SU-DHL-6 (cell line): ENCODE data around the gene ACADSB.

Source experiments
- H2AFZ ChIP-seq: fragments of 200-600 bp; sonication (generic); 2 replicates; pipeline ENCODE4 v1.6.1; 2014; ENCODE audit warnings: low read depth, mild to moderate bottlenecking, moderate library complexity, mixed read lengths, antibody characterized with exemption, low read length; ENCODE audit not compliant: severe bottlenecking
- H3F3A ChIP-seq: fragments of 200-600 bp; shearing (Covaris generic); 2 replicates; pipeline ENCODE4 v1.6.0; 2016; ENCODE audit warnings: antibody characterized with exemption, mild to moderate bottlenecking; ENCODE audit not compliant: insufficient read depth
- H3K27ac ChIP-seq: fragments of 200-600 bp; sonication (generic); 2 replicates; pipeline ENCODE4 v1.5.1; 2016; ENCODE audit warnings: low read depth, mild to moderate bottlenecking, low read length, moderate library complexity, mixed read lengths
- H3K27me3 ChIP-seq: fragments of 200-600 bp; sonication (generic), shearing (Covaris generic); 2 replicates; pipeline ENCODE4 v1.6.0; 2014; ENCODE audit warnings: mild to moderate bottlenecking, low read length
- H3K36me3 ChIP-seq: fragments of 200-600 bp; sonication (generic); 2 replicates; pipeline ENCODE4 v1.6.1; 2014; ENCODE audit warnings: mild to moderate bottlenecking, low read length, mixed read lengths
- H3K4me2 ChIP-seq: fragments of 300-600, 200-600 bp; shearing (Covaris generic), sonication (generic); 2 replicates; pipeline ENCODE4 v1.6.0; 2014; ENCODE audit warnings: low read length, low read depth, mild to moderate bottlenecking; ENCODE audit not compliant: poor library complexity, severe bottlenecking
- H3K4me3 ChIP-seq: fragments of 200-600 bp; sonication (generic); 2 replicates; pipeline ENCODE4 v1.5.1; 2014; ENCODE audit warnings: antibody characterized with exemption, low read length, mild to moderate bottlenecking, mixed read lengths; ENCODE audit not compliant: insufficient read depth, poor library complexity, severe bottlenecking
- H3K79me2 ChIP-seq: fragments of 200-600 bp; sonication (generic); 2 replicates; pipeline ENCODE4 v1.6.1; 2014; ENCODE audit warnings: mild to moderate bottlenecking, low read length, moderate library complexity; ENCODE audit not compliant: insufficient read depth
- H3K9ac ChIP-seq: fragments of 200-600 bp; sonication (generic); 2 replicates; pipeline ENCODE4 v1.7.0; 2014; ENCODE audit warnings: mild to moderate bottlenecking, low read length
- H3K9me2 ChIP-seq: fragments of 200-600 bp; sonication (generic); replicated peaks from 2 replicates; pipeline ENCODE4 v1.6.1; 2014; ENCODE audit warnings: low read length; ENCODE audit not compliant: insufficient read depth
- H3K9me3 ChIP-seq: fragments of 200-600 bp; sonication (generic); 2 replicates; pipeline ENCODE4 v1.6.1; 2014; ENCODE audit warnings: low read length, mixed read lengths; ENCODE audit not compliant: insufficient read depth
- H4K20me1 ChIP-seq: fragments of 200-600 bp; sonication (generic); 2 replicates; pipeline ENCODE4 v1.6.1; 2014; ENCODE audit warnings: low read depth, mild to moderate bottlenecking, antibody characterized with exemption, low read length, moderate library complexity, mixed read lengths
- EZH2phosphoT487 ChIP-seq: fragments of 200-600 bp; sonication (generic), shearing (Covaris generic); conservative IDR thresholded peaks from 2 replicates; pipeline ENCODE4 v1.6.1; 2018; ENCODE audit warnings: mild to moderate bottlenecking, antibody characterized with exemption, low read length, moderate library complexity, mixed read lengths
- TF ChIP-seq, protein P1 (sequence below): fragments of 200-600 bp; sonication (generic); IDR thresholded peaks from one replicate; pipeline ENCODE4 v1.5.1; 2017; ENCODE audit warnings: antibody characterized with exemption, mild to moderate bottlenecking, low read length, moderate library complexity; ENCODE audit not compliant: insufficient read depth, poor library complexity, severe bottlenecking

Gene ACADSB

DNA sequence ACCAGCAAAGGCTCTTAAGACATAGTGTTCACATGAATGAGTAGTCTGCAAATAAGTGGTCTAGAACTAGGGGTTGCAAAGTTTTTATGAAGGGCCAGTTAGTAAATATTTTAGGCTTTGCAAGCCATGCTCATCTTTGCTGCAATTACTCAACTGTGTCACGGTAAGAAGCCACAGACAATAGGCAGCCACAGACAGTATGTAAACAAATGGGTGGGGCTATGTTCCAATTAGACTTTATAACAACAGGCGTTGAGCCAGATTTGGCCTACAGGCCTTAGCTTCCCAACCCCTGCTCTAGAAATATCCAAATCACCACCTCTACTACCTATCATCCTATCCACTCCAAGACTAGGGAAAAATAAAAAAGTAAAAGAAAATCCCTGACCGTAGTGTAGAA is 9.5 kb upstream of the ACADSB start:
- H3K36me3 ChIP-seq = peaks cover 11% of the 10 kb centered on the region
- H3K79me2 ChIP-seq = peaks cover 57% of the 10 kb centered on the region
- H2AFZ ChIP-seq = no peak overlapping the region
- no peaks in the 10 kb centered on the region for H3K9me3 ChIP-seq
- H4K20me1 ChIP-seq = 0 out of 2 replicates have a peak, but pooled peaks cover 4% of the 10 kb centered on the region
- no peak overlapping the region for H3K4me3 ChIP-seq
- no peaks in the 10 kb centered on the region for H3K27me3 ChIP-seq
- H3K4me2 ChIP-seq = no peak overlapping the region
- TF ChIP-seq, protein P1, sequence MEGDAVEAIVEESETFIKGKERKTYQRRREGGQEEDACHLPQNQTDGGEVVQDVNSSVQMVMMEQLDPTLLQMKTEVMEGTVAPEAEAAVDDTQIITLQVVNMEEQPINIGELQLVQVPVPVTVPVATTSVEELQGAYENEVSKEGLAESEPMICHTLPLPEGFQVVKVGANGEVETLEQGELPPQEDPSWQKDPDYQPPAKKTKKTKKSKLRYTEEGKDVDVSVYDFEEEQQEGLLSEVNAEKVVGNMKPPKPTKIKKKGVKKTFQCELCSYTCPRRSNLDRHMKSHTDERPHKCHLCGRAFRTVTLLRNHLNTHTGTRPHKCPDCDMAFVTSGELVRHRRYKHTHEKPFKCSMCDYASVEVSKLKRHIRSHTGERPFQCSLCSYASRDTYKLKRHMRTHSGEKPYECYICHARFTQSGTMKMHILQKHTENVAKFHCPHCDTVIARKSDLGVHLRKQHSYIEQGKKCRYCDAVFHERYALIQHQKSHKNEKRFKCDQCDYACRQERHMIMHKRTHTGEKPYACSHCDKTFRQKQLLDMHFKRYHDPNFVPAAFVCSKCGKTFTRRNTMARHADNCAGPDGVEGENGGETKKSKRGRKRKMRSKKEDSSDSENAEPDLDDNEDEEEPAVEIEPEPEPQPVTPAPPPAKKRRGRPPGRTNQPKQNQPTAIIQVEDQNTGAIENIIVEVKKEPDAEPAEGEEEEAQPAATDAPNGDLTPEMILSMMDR = no peak
- TF ChIP-seq EZH2phosphoT487 = no peak
- H3K9me2 ChIP-seq = no peaks in the 10 kb centered on the region
- no peak overlapping the region for H3K9ac ChIP-seq
- no peak overlapping the region for H3K27ac ChIP-seq
- 0 out of 2 replicates have a peak, but pooled peaks cover 5% of the 10 kb centered on the region for H3F3A ChIP-seq

DNA sequence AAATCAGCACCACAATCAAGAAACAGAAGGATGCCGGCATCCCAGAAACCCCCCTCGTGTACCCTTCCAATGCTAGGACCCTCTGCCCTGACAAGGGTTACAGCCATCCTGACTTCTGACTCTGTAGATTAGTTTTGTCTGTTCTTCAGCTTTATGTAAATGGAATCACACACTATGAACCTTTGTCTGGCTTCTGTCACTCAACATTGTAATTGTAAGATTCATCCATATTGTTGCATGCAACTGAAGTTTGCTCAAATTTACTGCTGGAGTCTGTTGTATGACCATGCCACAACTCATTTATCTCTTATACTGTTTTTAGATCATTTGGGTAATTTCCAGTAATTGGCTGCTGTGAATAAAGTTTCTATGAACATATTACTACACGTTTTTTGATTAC is 8.7 kb upstream of the ACADSB start:
- no peaks in the 10 kb centered on the region for H3K27me3 ChIP-seq
- no peaks in the 10 kb centered on the region for H3K9me2 ChIP-seq
- H3F3A ChIP-seq = 0 out of 2 replicates have a peak, but pooled peaks cover 5% of the 10 kb centered on the region
- no peak overlapping the region for H3K9ac ChIP-seq
- no peak overlapping the region for H3K4me2 ChIP-seq
- no peak overlapping the region for H2AFZ ChIP-seq
- peaks cover 66% of the 10 kb centered on the region for H3K79me2 ChIP-seq
- H3K27ac ChIP-seq = no peak overlapping the region
- H3K36me3 ChIP-seq = peaks cover 13% of the 10 kb centered on the region
- no peak overlapping the region for H3K4me3 ChIP-seq
- H3K9me3 ChIP-seq = no peaks in the 10 kb centered on the region
- TF ChIP-seq, protein P1 = no peak
- 0 out of 2 replicates have a peak, but pooled peaks cover 4% of the 10 kb centered on the region for H4K20me1 ChIP-seq

DNA sequence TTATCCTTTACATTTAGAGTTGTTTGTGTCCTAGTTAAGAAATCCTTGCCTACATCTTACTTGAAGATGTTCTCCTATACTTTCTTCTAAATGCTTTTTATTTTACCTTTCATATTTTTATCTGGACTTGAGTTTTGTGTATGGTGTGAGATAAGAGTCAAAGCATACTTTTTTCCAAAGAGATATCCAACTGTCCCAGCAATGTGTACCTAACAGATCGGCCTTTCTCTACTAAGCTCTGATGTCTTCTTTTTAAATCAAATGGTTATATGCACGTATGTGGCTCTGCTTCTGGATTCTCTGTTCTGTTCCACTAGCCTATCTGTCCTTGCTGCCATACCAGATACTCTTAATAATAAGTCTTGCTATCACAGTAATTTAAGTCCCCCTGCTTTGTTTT is 7.4 kb upstream of the ACADSB start:
- 0 out of 2 replicates have a peak, but pooled peaks cover 4% of the 10 kb centered on the region for H4K20me1 ChIP-seq
- no peaks in the 10 kb centered on the region for H3K9me3 ChIP-seq
- H3K27ac ChIP-seq = no peak overlapping the region
- H3K9ac ChIP-seq = no peak overlapping the region
- H2AFZ ChIP-seq = no peak overlapping the region
- peaks cover 8% of the 10 kb centered on the region; the same call in 1 of the 2 replicates for H3K36me3 ChIP-seq
- peaks cover 78% of the 10 kb centered on the region for H3K79me2 ChIP-seq
- no peak overlapping the region for H3K4me3 ChIP-seq
- no peak for TF ChIP-seq EZH2phosphoT487
- TF ChIP-seq, protein P1 = no peak
- H3K4me2 ChIP-seq = no peak overlapping the region
- H3F3A ChIP-seq = 0 out of 2 replicates have a peak, but pooled peaks cover 5% of the 10 kb centered on the region
- no peaks in the 10 kb centered on the region for H3K9me2 ChIP-seq
- no peaks in the 10 kb centered on the region for H3K27me3 ChIP-seq

DNA sequence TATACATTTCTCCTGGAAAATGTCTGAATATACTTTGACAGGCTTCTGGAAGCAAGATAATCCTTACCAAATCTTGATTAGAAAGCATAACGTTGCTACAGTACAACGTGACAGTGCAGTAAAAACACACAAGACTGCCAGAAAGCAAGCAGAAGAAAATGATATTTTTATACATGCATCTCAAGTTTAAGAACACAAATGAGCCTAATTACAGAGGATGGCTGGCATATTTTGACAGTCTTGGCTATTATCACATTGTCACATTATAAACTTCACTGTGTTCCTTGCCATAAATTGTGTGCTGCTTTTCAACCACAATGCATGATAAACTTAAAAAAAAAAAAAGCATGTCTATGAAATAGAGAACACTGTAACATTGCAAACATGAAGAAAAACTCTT is 4.5 kb upstream of the ACADSB start:
- 0 out of 2 replicates have a peak, but pooled peaks cover 5% of the 10 kb centered on the region for H3F3A ChIP-seq

More for the DNA sequence above, 4.5 kb upstream of the ACADSB start:
- 0 out of 2 replicates have a peak, but pooled peaks cover 8% of the 10 kb centered on the region for H3K36me3 ChIP-seq
- no peak overlapping the region for H3K4me2 ChIP-seq
- TF ChIP-seq EZH2phosphoT487 = no peak
- TF ChIP-seq, protein P1 = no peak
- no peak overlapping the region for H2AFZ ChIP-seq
- no peak overlapping the region for H3K27ac ChIP-seq
- no peaks in the 10 kb centered on the region for H3K9me2 ChIP-seq
- H3K9ac ChIP-seq = no peak overlapping the region
- no peaks in the 10 kb centered on the region for H3K9me3 ChIP-seq
- peaks cover 84% of the 10 kb centered on the region for H3K79me2 ChIP-seq
- no peaks in the 10 kb centered on the region for H3K27me3 ChIP-seq
- H4K20me1 ChIP-seq = 0 out of 2 replicates have a peak, but pooled peaks cover 4% of the 10 kb centered on the region
- no peak overlapping the region for H3K4me3 ChIP-seq
